Activated T-helper 2 cell treated with anti-CD3 and anti-CD28 coated beads, Interferon-gamma antibody, Interleukin-2, Interleukin-4, amounts not matched to agents 10 μg/mL and 5 μg/mL and 100 μg/mL, durations not matched to agents 14 hours and 24 hours and 36 hours (primary cell): ENCODE data around the gene GNAI3. TPM values are rescaled to one million over a fixed set of nuclear protein-coding genes. Genes with fewer than 3 reads are reported as not detected.

Source experiments
- DNase-seq: peaks from one replicate; pipeline ENCODE4 v3.0.0; 2021; ENCODE audit warnings: low spot score
- H3K27ac Mint-ChIP-seq: one replicate; pipeline ENCODE4 v1.8.0; 2021; ENCODE audit warnings: mixed read lengths
- H3K27me3 Mint-ChIP-seq: one replicate; pipeline ENCODE4 v1.8.0; 2021; ENCODE audit warnings: low read depth, mixed read lengths
- H3K36me3 Mint-ChIP-seq: one replicate; pipeline ENCODE4 v1.8.0; 2021; ENCODE audit warnings: low read depth, mixed read lengths
- H3K4me1 Mint-ChIP-seq: one replicate; pipeline ENCODE4 v1.8.0; 2021; ENCODE audit warnings: low read depth, mixed read lengths
- H3K4me3 Mint-ChIP-seq: one replicate; pipeline ENCODE4 v1.8.0; 2021; ENCODE audit warnings: low read depth, mild to moderate bottlenecking, moderate library complexity, mixed read lengths
- H3K9me3 Mint-ChIP-seq: one replicate; pipeline ENCODE4 v1.8.0; 2021; ENCODE audit warnings: mixed read lengths
- intact Hi-C: fragments of 100-400 bp; cut with micrococcal nuclease; formaldehyde crosslinking; loops from one replicate; pipeline ENCODE4 v1.15.1; 2023
- total RNA-seq: library from RNA; stranded (reverse); gene quantifications from 2 replicates; pipeline ENCODE4 v1.2.3, GENCODE V29; 2022

Gene GNAI3
- total RNA-seq, 1 donor from 2014 or later, result 8.9 TPM

GRCh38 chr1:109626682-109627408 is 78.4 kb downstream of the GNAI3 start:
- DNase-seq, result no peak
- no peak overlapping the region for H3K27ac Mint-ChIP-seq
- no peak overlapping the region for H3K4me3 Mint-ChIP-seq
- H3K9me3 Mint-ChIP-seq, result no peaks in the 10 kb centered on the region
- no peaks in the 10 kb centered on the region for H3K27me3 Mint-ChIP-seq
- intact Hi-C loops, result no loop called here
- H3K36me3 Mint-ChIP-seq, result peaks cover 45% of the 10 kb centered on the region
- peaks cover 24% of the 10 kb centered on the region for H3K4me1 Mint-ChIP-seq

GRCh38 chr1:109627692-109628399 is 79.4 kb downstream of the GNAI3 start:
- H3K27me3 Mint-ChIP-seq, result no peaks in the 10 kb centered on the region
- H3K27ac Mint-ChIP-seq, result no peak overlapping the region
- H3K36me3 Mint-ChIP-seq, result peaks cover 49% of the 10 kb centered on the region
- no peak overlapping the region for H3K4me3 Mint-ChIP-seq
- peaks cover 14% of the 10 kb centered on the region for H3K4me1 Mint-ChIP-seq
- intact Hi-C loops, result loop anchor here (2.0 kb wide), 1 partner anchor 81 kb away; no protein-coding TSS in a partner anchor
- no peak for DNase-seq
- H3K9me3 Mint-ChIP-seq, result no peaks in the 10 kb centered on the region

- no peaks in the 10 kb centered on the region for H3K27me3 Mint-ChIP-seq
- no peak for DNase-seq
- intact Hi-C loops, result loop anchor here (2.0 kb wide), 1 partner anchor 82 kb away; no protein-coding TSS in a partner anchor
- H3K27ac Mint-ChIP-seq, result no peak overlapping the region
- no peak overlapping the region for H3K4me3 Mint-ChIP-seq
- peaks cover 51% of the 10 kb centered on the region for H3K36me3 Mint-ChIP-seq
- H3K9me3 Mint-ChIP-seq, result no peaks in the 10 kb centered on the region
- H3K4me1 Mint-ChIP-seq, result peaks cover 6% of the 10 kb centered on the region
Measured at GRCh38 chr1:109628540-109629321, 80.3 kb downstream of the GNAI3 start.

GRCh38 chr1:109629372-109630030 is 81.1 kb downstream of the GNAI3 start:
- no peak overlapping the region for H3K4me3 Mint-ChIP-seq

GRCh38 chr1:109630081-109630897 is 81.9 kb downstream of the GNAI3 start:
- no peaks in the 10 kb centered on the region for H3K27me3 Mint-ChIP-seq
- intact Hi-C loops, result no loop called here
- no peak overlapping the region for H3K4me3 Mint-ChIP-seq
- peaks cover 9% of the 10 kb centered on the region for H3K4me1 Mint-ChIP-seq
- no peak for DNase-seq
- no peaks in the 10 kb centered on the region for H3K9me3 Mint-ChIP-seq
- peaks cover 51% of the 10 kb centered on the region for H3K36me3 Mint-ChIP-seq
- H3K27ac Mint-ChIP-seq, result no peak overlapping the region

More at GRCh38 chr1:109629372-109630030, 81.1 kb downstream of the GNAI3 start:
- Mint-ChIP-seq H3K4me1 (peaks cover 2% of the 10 kb centered on the region), H3K27ac (no peak overlapping the region), H3K27me3 (no peaks in the 10 kb centered on the region), H3K9me3 (no peaks in the 10 kb centered on the region), H3K36me3 (peaks cover 51% of the 10 kb centered on the region)
- DNase-seq, result no peak
- intact Hi-C loops, result loop anchor here (2.0 kb wide), 1 partner anchor 83 kb away; no protein-coding TSS in a partner anchor

GRCh38 chr1:109630898-109631512 is 82.6 kb downstream of the GNAI3 start:
- Mint-ChIP-seq H3K36me3 (peaks cover 48% of the 10 kb centered on the region), H3K4me3 (no peak overlapping the region), H3K9me3 (no peaks in the 10 kb centered on the region), H3K27ac (no peak overlapping the region), H3K4me1 (peaks cover 11% of the 10 kb centered on the region), H3K27me3 (no peaks in the 10 kb centered on the region)
- intact Hi-C loops, result no loop called here
- DNase-seq, result no peak

GRCh38 chr1:109631513-109632505 is 83.4 kb downstream of the GNAI3 start:
- H3K9me3 Mint-ChIP-seq, result no peaks in the 10 kb centered on the region
- intact Hi-C loops, result no loop called here
- peaks cover 11% of the 10 kb centered on the region for H3K4me1 Mint-ChIP-seq
- no peak overlapping the region for H3K27ac Mint-ChIP-seq
- no peaks in the 10 kb centered on the region for H3K27me3 Mint-ChIP-seq
- no peak for DNase-seq
- no peak overlapping the region for H3K4me3 Mint-ChIP-seq
- H3K36me3 Mint-ChIP-seq, result peaks cover 43% of the 10 kb centered on the region

GRCh38 chr1:109632671-109633346 is 84.4 kb downstream of the GNAI3 start:
- Mint-ChIP-seq H3K4me3 (no peak overlapping the region), H3K27ac (no peak overlapping the region), H3K4me1 (peaks cover 11% of the 10 kb centered on the region), H3K27me3 (no peaks in the 10 kb centered on the region), H3K36me3 (peaks cover 35% of the 10 kb centered on the region), H3K9me3 (no peaks in the 10 kb centered on the region)
- intact Hi-C loops, result no loop called here
- DNase-seq, result no peak

- intact Hi-C loops, result no loop called here
- Mint-ChIP-seq H3K36me3 (peaks cover 24% of the 10 kb centered on the region), H3K4me1 (peaks cover 11% of the 10 kb centered on the region), H3K27ac (no peak overlapping the region), H3K9me3 (no peaks in the 10 kb centered on the region), H3K27me3 (no peaks in the 10 kb centered on the region), H3K4me3 (no peak overlapping the region)
- DNase-seq, result no peak
Measured at GRCh38 chr1:109634292-109634691, 85.9 kb downstream of the GNAI3 start.
